K562 (cell line): ENCODE data around the gene GDAP1L1.

Experiments used
- BRD4 ChIP-seq: fragments of 200-600 bp; sonication (generic); IDR thresholded peaks from 2 replicates; pipeline ENCODE4 v1.6.1; 2017; ENCODE audit warnings: inconsistent platforms
- HNRNPUL1 ChIP-seq: fragments of 200-400 bp; formaldehyde crosslinking; IDR thresholded peaks from 2 replicates; pipeline ENCODE4 v1.6.1; 2017; ENCODE audit warnings: low read length
- MAFF ChIP-seq: IDR thresholded peaks from 2 replicates; pipeline ENCODE4 v1.6.1; 2012; ENCODE audit warnings: low read length, improper control_type of control experiment
- MAZ ChIP-seq, 2 experiments: fragments of 450-650 bp in 1 of 2; sonication (generic) in 1 of 2; formaldehyde crosslinking; IDR thresholded peaks in 1 of 2; conservative IDR thresholded peaks in 1 of 2; 2 replicates each; pipeline versions ENCODE4 v1.4.0 to v1.5.0; 2020; ENCODE audit warnings: mild to moderate bottlenecking in 1 of 2, missing genetic modification reagents in 1 of 2
- NR4A1 ChIP-seq, 2 experiments: fragments of 250-450 bp in 1 of 2; fragments of 450-650 bp in 1 of 2; sonication (Bioruptor Pico) in 1 of 2; IDR thresholded peaks; 2 replicates each; pipeline versions ENCODE4 v1.4.0 to v1.6.1; 2016 to 2020; ENCODE audit warnings: mild to moderate bottlenecking in 2 of 2, missing compliant biosample characterization in 1 of 2, missing genetic modification characterization in 1 of 2, moderate library complexity in 1 of 2
- TAF1 ChIP-seq: IDR thresholded peaks from 2 replicates; pipeline ENCODE4 v1.6.1; 2011; ENCODE audit warnings: mild to moderate bottlenecking, low read length, moderate library complexity; ENCODE audit not compliant: insufficient read depth, control insufficient read depth, severe bottlenecking; ENCODE audit errors: extremely low read depth
- TF ChIP-seq, protein P1 (sequence below): fragments of 450-650 bp; conservative IDR thresholded peaks from 2 replicates; pipeline ENCODE4 v1.6.1; 2016; ENCODE audit warnings: missing genetic modification characterization, low read depth, mild to moderate bottlenecking, missing compliant biosample characterization, moderate library complexity
- TF ChIP-seq, protein P2 (sequence below): sonication (generic); formaldehyde crosslinking; IDR thresholded peaks from 2 replicates; pipeline ENCODE4 v1.9.0; 2022; ENCODE audit warnings: mild to moderate bottlenecking, missing genetic modification reagents
- TF ChIP-seq, protein P3 (sequence below), 3 experiments: IDR thresholded peaks in 2 of 3; conservative IDR thresholded peaks in 1 of 3; 2 replicates each; pipeline ENCODE4 v1.5.1; 2011 to 2012; ENCODE audit warnings: low read length in 3 of 3, mild to moderate bottlenecking in 3 of 3, control low read depth in 2 of 3, improper control_type of control experiment in 1 of 3, inconsistent platforms in 1 of 3, low read depth in 1 of 3, mixed read lengths in 1 of 3, moderate library complexity in 1 of 3; ENCODE audit not compliant: insufficient read depth in 2 of 3
- TF ChIP-seq, protein P4 (sequence below): sonication (generic); formaldehyde crosslinking; IDR thresholded peaks from 2 replicates; pipeline ENCODE4 v1.5.0; 2020; ENCODE audit warnings: missing genetic modification reagents

DNA sequence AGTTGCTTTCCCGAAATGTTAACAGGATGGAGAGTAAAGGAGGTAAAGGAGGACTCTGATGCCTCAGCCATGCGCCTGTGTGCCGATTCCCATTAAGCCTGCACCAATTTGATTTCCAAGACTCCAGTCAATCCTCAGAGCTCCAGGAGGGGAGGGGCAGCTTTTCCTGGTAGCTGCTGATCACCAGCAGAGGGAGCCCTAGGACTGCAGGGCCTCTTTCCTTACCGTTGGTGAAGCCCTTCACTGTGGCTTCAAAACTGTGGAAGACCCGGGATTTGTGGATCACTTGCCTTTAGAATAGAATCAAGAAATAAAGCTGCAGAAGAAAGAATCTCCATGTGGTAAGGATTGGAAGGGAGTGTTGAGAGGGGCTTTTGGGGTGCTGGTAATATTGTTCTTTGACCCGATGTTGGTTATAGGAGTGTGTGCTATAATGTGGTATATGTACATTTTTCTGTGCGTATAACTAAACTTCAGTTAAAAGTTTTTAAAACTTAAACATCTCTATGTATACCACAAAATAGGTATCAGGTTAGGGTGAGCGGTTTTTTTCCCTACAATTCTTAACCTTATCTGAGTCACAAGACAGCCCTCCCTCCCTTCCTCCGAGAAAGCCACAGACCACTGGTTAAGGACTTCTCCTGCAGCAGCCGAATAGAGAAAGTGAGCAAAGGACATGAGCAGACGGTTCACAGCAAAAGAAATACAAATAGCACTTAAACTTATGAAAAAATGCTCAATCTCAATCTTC is 29.6 kb upstream of the GDAP1L1 start:
- TF ChIP-seq NR4A1 (CRISPR knock-in tag; IDR thresholded peaks at IDR 0.05): no peak
- TF ChIP-seq NR4A1 (tag; IDR thresholded peaks at IDR 0.05): no peak
- TF ChIP-seq TAF1: no peak
- TF ChIP-seq, protein P1, sequence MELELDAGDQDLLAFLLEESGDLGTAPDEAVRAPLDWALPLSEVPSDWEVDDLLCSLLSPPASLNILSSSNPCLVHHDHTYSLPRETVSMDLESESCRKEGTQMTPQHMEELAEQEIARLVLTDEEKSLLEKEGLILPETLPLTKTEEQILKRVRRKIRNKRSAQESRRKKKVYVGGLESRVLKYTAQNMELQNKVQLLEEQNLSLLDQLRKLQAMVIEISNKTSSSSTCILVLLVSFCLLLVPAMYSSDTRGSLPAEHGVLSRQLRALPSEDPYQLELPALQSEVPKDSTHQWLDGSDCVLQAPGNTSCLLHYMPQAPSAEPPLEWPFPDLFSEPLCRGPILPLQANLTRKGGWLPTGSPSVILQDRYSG (tag): no peak
- TF ChIP-seq HNRNPUL1: no peak
- TF ChIP-seq, protein P2, sequence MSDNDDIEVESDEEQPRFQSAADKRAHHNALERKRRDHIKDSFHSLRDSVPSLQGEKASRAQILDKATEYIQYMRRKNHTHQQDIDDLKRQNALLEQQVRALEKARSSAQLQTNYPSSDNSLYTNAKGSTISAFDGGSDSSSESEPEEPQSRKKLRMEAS (CRISPR knock-in tag): no peak
- TF ChIP-seq, protein P3, sequence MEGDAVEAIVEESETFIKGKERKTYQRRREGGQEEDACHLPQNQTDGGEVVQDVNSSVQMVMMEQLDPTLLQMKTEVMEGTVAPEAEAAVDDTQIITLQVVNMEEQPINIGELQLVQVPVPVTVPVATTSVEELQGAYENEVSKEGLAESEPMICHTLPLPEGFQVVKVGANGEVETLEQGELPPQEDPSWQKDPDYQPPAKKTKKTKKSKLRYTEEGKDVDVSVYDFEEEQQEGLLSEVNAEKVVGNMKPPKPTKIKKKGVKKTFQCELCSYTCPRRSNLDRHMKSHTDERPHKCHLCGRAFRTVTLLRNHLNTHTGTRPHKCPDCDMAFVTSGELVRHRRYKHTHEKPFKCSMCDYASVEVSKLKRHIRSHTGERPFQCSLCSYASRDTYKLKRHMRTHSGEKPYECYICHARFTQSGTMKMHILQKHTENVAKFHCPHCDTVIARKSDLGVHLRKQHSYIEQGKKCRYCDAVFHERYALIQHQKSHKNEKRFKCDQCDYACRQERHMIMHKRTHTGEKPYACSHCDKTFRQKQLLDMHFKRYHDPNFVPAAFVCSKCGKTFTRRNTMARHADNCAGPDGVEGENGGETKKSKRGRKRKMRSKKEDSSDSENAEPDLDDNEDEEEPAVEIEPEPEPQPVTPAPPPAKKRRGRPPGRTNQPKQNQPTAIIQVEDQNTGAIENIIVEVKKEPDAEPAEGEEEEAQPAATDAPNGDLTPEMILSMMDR (IDR thresholded peaks at IDR 0.05 in 2 of 3, conservative IDR thresholded peaks at IDR 0.05 in 1 of 3; ENCODE audit: insufficient read depth in 2 of 3, low read depth in 1 of 3, low read length in 3 of 3): peak; percentile 91 to 98 (median 96)
- TF ChIP-seq, protein P4, sequence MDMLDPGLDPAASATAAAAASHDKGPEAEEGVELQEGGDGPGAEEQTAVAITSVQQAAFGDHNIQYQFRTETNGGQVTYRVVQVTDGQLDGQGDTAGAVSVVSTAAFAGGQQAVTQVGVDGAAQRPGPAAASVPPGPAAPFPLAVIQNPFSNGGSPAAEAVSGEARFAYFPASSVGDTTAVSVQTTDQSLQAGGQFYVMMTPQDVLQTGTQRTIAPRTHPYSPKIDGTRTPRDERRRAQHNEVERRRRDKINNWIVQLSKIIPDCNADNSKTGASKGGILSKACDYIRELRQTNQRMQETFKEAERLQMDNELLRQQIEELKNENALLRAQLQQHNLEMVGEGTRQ (CRISPR knock-in tag): no peak
- TF ChIP-seq BRD4: no peak
- TF ChIP-seq MAFF: no peak
- peak; percentile 27 to 66; a peak in 2 of 4 replicates for TF ChIP-seq MAZ (CRISPR knock-in tag; conservative IDR thresholded peaks at IDR 0.05 in 1 of 2, IDR thresholded peaks at IDR 0.05 in 1 of 2)
